A549 (cell line): ENCODE measurements around the gene TMEM161A. TPM values are rescaled to one million over a fixed set of nuclear protein-coding genes. Genes with fewer than 3 reads are reported as not detected.
A peak's percentile ranks its signal among the peaks of the same experiment; 100 is the strongest.

ENCODE experiments used
- ATAC-seq, 2 experiments: fragments of 200-7000 bp in 1 of 2; fragments of >200 bp in 1 of 2; cut with Nextera tagmentation in 1 of 2; cut with Tn5 transposase in 1 of 2; 3 replicates each; pipeline versions ENCODE4 v1.8.0 to v1.9.1; 2018 to 2020; ENCODE audit warnings: mild to moderate bottlenecking in 1 of 2, moderate library complexity in 1 of 2
- CTCF ChIA-PET: fragments of 300-600 bp; sonication (Branson Sonifier 250); formaldehyde crosslinking; extraction: SDS; loops from one replicate; lab custom pipeline; 2021; ENCODE audit warnings: antibody characterized with exemption, inconsistent platforms; lab: Yijun Ruan, JAX
- POLR2A ChIA-PET: fragments of 350-600 bp; formaldehyde crosslinking; extraction: SDS; loops from one replicate; lab custom pipeline; 2021; ENCODE audit warnings: antibody characterized with exemption, inconsistent platforms; lab: Yijun Ruan, JAX
- DNase-seq, 2 experiments: peaks; one replicate each; pipeline versions ENCODE4 v3.0.0 to v3.0.0-alpha.2; 2011 to 2016; ENCODE audit warnings: low read depth in 1 of 2, low spot score in 1 of 2
- FAIRE-seq: peaks from 2 replicates; lab custom pipeline; 2011; peaks lifted over from hg19 to GRCh38; lab: Jason Lieb, UNC
- H3K27ac ChIP-seq, 2 experiments: fragments of >200 bp; sonication (Bioruptor Twin); formaldehyde crosslinking; 3 replicates each; pipeline ENCODE4 v1.5.1; 2016 to 2017
- H3K4me1 ChIP-seq: fragments of >200 bp; sonication (Bioruptor Twin); formaldehyde crosslinking; 3 replicates; pipeline ENCODE4 v1.6.1; 2016
- H3K4me2 ChIP-seq: fragments of >200 bp; sonication (Bioruptor Twin); formaldehyde crosslinking; 3 replicates; pipeline ENCODE4 v1.6.1; 2016
- H3K4me3 ChIP-seq: fragments of >200 bp; sonication (Bioruptor Twin); formaldehyde crosslinking; 3 replicates; pipeline ENCODE4 v1.5.1; 2016
- H3K9me3 ChIP-seq: fragments of >200 bp; sonication (Bioruptor Twin); formaldehyde crosslinking; 3 replicates; pipeline ENCODE4 v1.6.1; 2016
- CBX8 ChIP-seq: fragments of 200-600 bp; sonication (generic); IDR thresholded peaks from 2 replicates; pipeline ENCODE4 v1.6.1; 2016
- CEBPB ChIP-seq, 2 experiments: fragments of >200 bp in 1 of 2; sonication (Bioruptor Twin) in 1 of 2; formaldehyde crosslinking in 1 of 2; IDR thresholded peaks; 2 replicates each; pipeline ENCODE4 v1.6.1; 2012 to 2016
- CHD2 ChIP-seq: fragments of 150-350 bp; IDR thresholded peaks from 2 replicates; pipeline ENCODE4 v1.6.1; 2014; ENCODE audit warnings: low read length; ENCODE audit not compliant: partially characterized antibody
- CTCF ChIP-seq: fragments of >200 bp; sonication (Bioruptor Twin); formaldehyde crosslinking; IDR thresholded peaks from 3 replicates; pipeline ENCODE4 v1.5.1; 2016
- EP300 ChIP-seq, 2 experiments: fragments of >200 bp; sonication (Bioruptor Twin); formaldehyde crosslinking; IDR thresholded peaks; 2 replicates in 1 of 2; 3 replicates in 1 of 2; pipeline ENCODE4 v1.6.1; 2016 to 2017
- ESRRA ChIP-seq: fragments of 150-350 bp; IDR thresholded peaks from 2 replicates; pipeline ENCODE4 v1.6.1; 2014; ENCODE audit warnings: mild to moderate bottlenecking, low read length, borderline replicate concordance
- HMGXB4 ChIP-seq: fragments of 250-450 bp; sonication (Bioruptor Pico); IDR thresholded peaks from 2 replicates; pipeline ENCODE4 v1.5.0; 2021; ENCODE audit warnings: mild to moderate bottlenecking, moderate library complexity, borderline replicate concordance
- HOXB13 ChIP-seq: fragments of 250-450 bp; sonication (Bioruptor Pico); IDR thresholded peaks from 2 replicates; pipeline ENCODE4 v1.5.0; 2020; ENCODE audit warnings: low read depth, mild to moderate bottlenecking, moderate library complexity
- KDM1A ChIP-seq: fragments of 200-600 bp; sonication (generic); IDR thresholded peaks from 2 replicates; pipeline ENCODE4 v1.6.1; 2016; ENCODE audit warnings: low read depth, mild to moderate bottlenecking
- KDM5A ChIP-seq: fragments of 200-600 bp; sonication (generic); IDR thresholded peaks from 2 replicates; pipeline ENCODE4 v1.6.1; 2016; ENCODE audit warnings: antibody characterized with exemption, mild to moderate bottlenecking
- MAX ChIP-seq: IDR thresholded peaks from 2 replicates; pipeline ENCODE4 v1.6.1; 2012
- MAZ ChIP-seq: fragments of 150-350 bp; IDR thresholded peaks from 2 replicates; pipeline ENCODE4 v1.6.1; 2014; ENCODE audit warnings: antibody characterized with exemption, low read depth, low read length, borderline replicate concordance
- POLR2AphosphoS2 ChIP-seq: conservative IDR thresholded peaks from 2 replicates; pipeline ENCODE4 v1.6.1; 2012; ENCODE audit warnings: low read length, improper control_type of control experiment, inconsistent platforms
- RAD21 ChIP-seq, 2 experiments: fragments of >200 bp in 1 of 2; sonication (Bioruptor Twin) in 1 of 2; formaldehyde crosslinking in 1 of 2; IDR thresholded peaks in 1 of 2; conservative IDR thresholded peaks in 1 of 2; 2 replicates in 1 of 2; 3 replicates in 1 of 2; pipeline ENCODE4 v1.6.1; 2012 to 2018; ENCODE audit warnings: inconsistent platforms in 1 of 2
- RARB ChIP-seq: fragments of 250-450 bp; sonication (Bioruptor Pico); IDR thresholded peaks from 2 replicates; pipeline ENCODE4 v1.8.0; 2021; ENCODE audit warnings: mild to moderate bottlenecking, moderate library complexity
- RCOR1 ChIP-seq: fragments of 150-350 bp; IDR thresholded peaks from 2 replicates; pipeline ENCODE4 v1.6.1; 2014; ENCODE audit warnings: antibody characterized with exemption, low read length, low read depth
- REST ChIP-seq: fragments of 200-600 bp; sonication (generic); IDR thresholded peaks from 2 replicates; pipeline ENCODE4 v1.6.1; 2016; ENCODE audit warnings: antibody characterized with exemption, mild to moderate bottlenecking, moderate library complexity
- ZFP36 ChIP-seq: fragments of 450-650 bp; IDR thresholded peaks from 2 replicates; pipeline ENCODE4 v1.6.1; 2014; ENCODE audit warnings: borderline replicate concordance; ENCODE audit not compliant: partially characterized antibody
- WGBS: methylation state at CpG from one replicate; pipeline ENCODE4 v1.1.6; 2017; ENCODE audit errors: missing lambda C conversion rate; 5-methylcytosine and 5-hydroxymethylcytosine counted together
- polyA plus RNA-seq, 4 experiments: library from polyadenylated mRNA; depleted of rRNA in 3 of 4; stranded (reverse); fragments of >200 nt; fragmentation: RNase III in 1 of 4; extraction: RNeasy Plus Mini Kit Qiagen cat#74134 plus additional on column Dnase treatment in 1 of 4; gene quantifications; 2 replicates in 3 of 4; 3 replicates in 1 of 4; pipeline ENCODE4 v1.2.3, GENCODE V29; 2011 to 2017

The TMEM161A gene
- polyA plus RNA-seq, 2 of the 4 experiments (the other 2 are of a cell fraction) = 19.3 to 22.1 TPM

GRCh38 chr19:19101540-19101939 lies 36.7 kb downstream of the TMEM161A start (continued):
- no peak for TF ChIP-seq KDM1A
- no peak for TF ChIP-seq KDM5A
- no peak for TF ChIP-seq EP300 (IDR thresholded peaks at IDR 0.05)
- TF ChIP-seq ESRRA = no peak
- no peak for TF ChIP-seq HOXB13 (CRISPR knock-in tag)
- no peak for TF ChIP-seq MAX

- ChIA-PET CTCF (no interaction called here), POLR2A (no interaction called here)
- no peaks in the 10 kb centered on the region for H3K4me1 ChIP-seq
- no peak overlapping the region for H3K27ac ChIP-seq
- no peak for FAIRE-seq
- DNase-seq = no peak
- H3K4me3 ChIP-seq = no peak overlapping the region
- H3K9me3 ChIP-seq = no peaks in the 10 kb centered on the region
- no peak overlapping the region for H3K4me2 ChIP-seq
- 64% methylated on average over 18 of the region's 18 CpGs for WGBS
- TF ChIP-seq ESRRA (no peak), HMGXB4 (CRISPR knock-in tag) (no peak), HOXB13 (CRISPR knock-in tag) (no peak), POLR2AphosphoS2 (no peak), CBX8 (no peak), RAD21 (conservative IDR thresholded peaks at IDR 0.05 in 1 of 2, IDR thresholded peaks at IDR 0.05 in 1 of 2) (no peak), CEBPB (IDR thresholded peaks at IDR 0.05) (no peak), CTCF (no peak), ZFP36 (no peak), RARB (CRISPR knock-in tag) (no peak), RCOR1 (no peak), MAZ (no peak), REST (no peak), CHD2 (no peak)
- TF ChIP-seq, all 56 proteins: peak for 0
- ATAC-seq = peak; percentile 31 to 67; a peak in 3 of 6 replicates
Measured at GRCh38 chr19:19098703-19099632, 39.3 kb downstream of the TMEM161A start.
